ENCODE measurements around the gene CKMT2. TPM values are rescaled to one million over a fixed set of nuclear protein-coding genes. Genes with fewer than 3 reads are reported as not detected.

Gene CKMT2
- total and polyA plus RNA-seq, 2 donors (not counting 1 experiment from before 2014, with no cell fraction given): 1.9 to 19.3 TPM

DNA sequence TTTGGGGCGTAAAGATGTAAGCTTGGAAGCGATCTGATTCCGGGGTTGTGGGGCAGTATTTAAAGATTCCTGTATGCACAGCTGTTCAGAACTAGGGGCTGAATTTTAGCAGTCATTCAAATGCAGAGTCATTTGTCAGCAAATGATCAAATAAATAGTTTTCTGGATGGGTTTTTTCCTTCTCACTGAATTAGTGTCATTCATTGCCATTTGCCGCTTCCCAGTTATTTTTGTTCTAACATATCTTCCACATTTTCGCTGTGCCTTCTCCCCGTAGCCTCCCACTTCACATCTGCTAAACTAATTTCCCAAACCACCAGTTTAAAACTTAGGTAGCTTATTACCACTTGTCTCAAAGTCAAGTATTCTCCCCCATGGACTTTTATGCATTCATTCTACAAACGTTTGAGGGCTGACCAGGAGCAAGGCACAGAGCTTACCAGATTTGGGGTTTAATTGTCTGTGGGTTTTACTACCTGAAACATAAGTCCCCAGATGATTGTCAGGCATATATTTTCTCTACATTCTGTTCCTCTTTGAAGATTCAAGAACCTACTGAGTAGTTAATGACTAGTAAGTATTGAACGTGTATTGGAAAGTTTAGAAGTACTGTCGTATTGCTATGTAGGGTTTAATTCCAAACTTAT is 41.3 kb upstream of the CKMT2 start:
- Histone ChIP-seq H3K9ac (ENCODE audit: insufficient read depth, low read length) (no peak overlapping the region), H3K4me1 (ENCODE audit: control insufficient read depth, extremely low read depth, insufficient read depth, low read length) (no peaks in the 10 kb centered on the region), H3K27ac (ENCODE audit: insufficient read depth, low read length) (no peak overlapping the region), H2AFZ (ENCODE audit: low read length) (no peak overlapping the region), H3K4me3 (replicated peaks in 1 of 4; ENCODE audit: control extremely low read depth in 1 of 4, insufficient read depth in 1 of 4, low read depth in 3 of 4, low read length in 4 of 4) (no peak overlapping the region), H3K27me3 (ENCODE audit: control insufficient read depth, insufficient read depth, low read length) (no peaks in the 10 kb centered on the region), H3K36me3 (ENCODE audit: control insufficient read depth, insufficient read depth, low read length) (no peaks in the 10 kb centered on the region), H3K4me2 (ENCODE audit: extremely low read depth, insufficient read depth, low read length) (no peak overlapping the region), H4K20me1 (ENCODE audit: control insufficient read depth, extremely low read depth, insufficient read depth, low read length) (no peaks in the 10 kb centered on the region), H3K79me2 (ENCODE audit: control insufficient read depth, insufficient read depth, low read length) (no peaks in the 10 kb centered on the region), H3K9me3 (ENCODE audit: control insufficient read depth, insufficient read depth, low read depth, low read length) (no peaks in the 10 kb centered on the region)
- DNase-seq (ENCODE audit: low read depth in 2 of 2): no peak
- TF ChIP-seq, protein P1, sequence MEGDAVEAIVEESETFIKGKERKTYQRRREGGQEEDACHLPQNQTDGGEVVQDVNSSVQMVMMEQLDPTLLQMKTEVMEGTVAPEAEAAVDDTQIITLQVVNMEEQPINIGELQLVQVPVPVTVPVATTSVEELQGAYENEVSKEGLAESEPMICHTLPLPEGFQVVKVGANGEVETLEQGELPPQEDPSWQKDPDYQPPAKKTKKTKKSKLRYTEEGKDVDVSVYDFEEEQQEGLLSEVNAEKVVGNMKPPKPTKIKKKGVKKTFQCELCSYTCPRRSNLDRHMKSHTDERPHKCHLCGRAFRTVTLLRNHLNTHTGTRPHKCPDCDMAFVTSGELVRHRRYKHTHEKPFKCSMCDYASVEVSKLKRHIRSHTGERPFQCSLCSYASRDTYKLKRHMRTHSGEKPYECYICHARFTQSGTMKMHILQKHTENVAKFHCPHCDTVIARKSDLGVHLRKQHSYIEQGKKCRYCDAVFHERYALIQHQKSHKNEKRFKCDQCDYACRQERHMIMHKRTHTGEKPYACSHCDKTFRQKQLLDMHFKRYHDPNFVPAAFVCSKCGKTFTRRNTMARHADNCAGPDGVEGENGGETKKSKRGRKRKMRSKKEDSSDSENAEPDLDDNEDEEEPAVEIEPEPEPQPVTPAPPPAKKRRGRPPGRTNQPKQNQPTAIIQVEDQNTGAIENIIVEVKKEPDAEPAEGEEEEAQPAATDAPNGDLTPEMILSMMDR (conservative IDR thresholded peaks at IDR 0.05 in 1 of 2, IDR thresholded peaks at IDR 0.05 in 1 of 2; ENCODE audit: low read depth in 1 of 2, low read length in 2 of 2): no peak
- no peak for TF ChIP-seq EZH2 (IDR thresholded peaks at IDR 0.05; ENCODE audit: low read length, missing control alignments)

DNA sequence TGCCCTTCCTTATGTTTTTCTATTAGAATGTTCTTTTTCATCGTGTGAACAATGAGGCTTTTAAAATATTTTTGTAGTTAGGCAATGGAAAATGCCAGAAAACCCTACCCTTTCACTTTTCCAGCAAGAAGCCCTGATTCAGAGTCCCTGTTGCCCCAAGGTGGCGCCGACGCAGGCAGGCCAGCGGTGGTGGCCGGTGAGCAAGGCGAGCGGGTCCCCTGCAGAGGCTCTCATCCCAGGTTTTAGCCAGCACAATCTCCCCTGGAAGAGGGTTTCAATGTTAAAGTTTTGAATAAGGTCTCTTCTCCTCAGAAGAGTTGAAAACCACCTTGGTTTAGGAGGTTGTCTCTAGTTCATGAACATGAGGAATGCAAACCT is 40.8 kb upstream of the CKMT2 start:
- no peak overlapping the region for H3K4me3 ChIP-seq (replicated peaks in 1 of 4; ENCODE audit: control extremely low read depth in 1 of 4, insufficient read depth in 1 of 4, low read depth in 3 of 4, low read length in 4 of 4)
- DNase-seq (ENCODE audit: low read depth in 2 of 2): no peak
- H3K27ac ChIP-seq (ENCODE audit: insufficient read depth, low read length): no peak overlapping the region
- H3K9ac ChIP-seq (ENCODE audit: insufficient read depth, low read length): no peak overlapping the region
- no peaks in the 10 kb centered on the region for H4K20me1 ChIP-seq (ENCODE audit: control insufficient read depth, extremely low read depth, insufficient read depth, low read length)
- H2AFZ ChIP-seq (ENCODE audit: low read length): no peak overlapping the region
- H3K4me2 ChIP-seq (ENCODE audit: extremely low read depth, insufficient read depth, low read length): no peak overlapping the region
- TF ChIP-seq, protein P1 (conservative IDR thresholded peaks at IDR 0.05 in 1 of 2, IDR thresholded peaks at IDR 0.05 in 1 of 2; ENCODE audit: low read depth in 1 of 2, low read length in 2 of 2): no peak
- no peak for TF ChIP-seq EZH2 (IDR thresholded peaks at IDR 0.05; ENCODE audit: low read length, missing control alignments)
- H3K36me3 ChIP-seq (ENCODE audit: control insufficient read depth, insufficient read depth, low read length): no peaks in the 10 kb centered on the region
- H3K4me1 ChIP-seq (ENCODE audit: control insufficient read depth, extremely low read depth, insufficient read depth, low read length): no peaks in the 10 kb centered on the region
- no peaks in the 10 kb centered on the region for H3K79me2 ChIP-seq (ENCODE audit: control insufficient read depth, insufficient read depth, low read length)
- H3K9me3 ChIP-seq (ENCODE audit: control insufficient read depth, insufficient read depth, low read depth, low read length): no peaks in the 10 kb centered on the region
- H3K27me3 ChIP-seq (ENCODE audit: control insufficient read depth, insufficient read depth, low read length): no peaks in the 10 kb centered on the region

DNA sequence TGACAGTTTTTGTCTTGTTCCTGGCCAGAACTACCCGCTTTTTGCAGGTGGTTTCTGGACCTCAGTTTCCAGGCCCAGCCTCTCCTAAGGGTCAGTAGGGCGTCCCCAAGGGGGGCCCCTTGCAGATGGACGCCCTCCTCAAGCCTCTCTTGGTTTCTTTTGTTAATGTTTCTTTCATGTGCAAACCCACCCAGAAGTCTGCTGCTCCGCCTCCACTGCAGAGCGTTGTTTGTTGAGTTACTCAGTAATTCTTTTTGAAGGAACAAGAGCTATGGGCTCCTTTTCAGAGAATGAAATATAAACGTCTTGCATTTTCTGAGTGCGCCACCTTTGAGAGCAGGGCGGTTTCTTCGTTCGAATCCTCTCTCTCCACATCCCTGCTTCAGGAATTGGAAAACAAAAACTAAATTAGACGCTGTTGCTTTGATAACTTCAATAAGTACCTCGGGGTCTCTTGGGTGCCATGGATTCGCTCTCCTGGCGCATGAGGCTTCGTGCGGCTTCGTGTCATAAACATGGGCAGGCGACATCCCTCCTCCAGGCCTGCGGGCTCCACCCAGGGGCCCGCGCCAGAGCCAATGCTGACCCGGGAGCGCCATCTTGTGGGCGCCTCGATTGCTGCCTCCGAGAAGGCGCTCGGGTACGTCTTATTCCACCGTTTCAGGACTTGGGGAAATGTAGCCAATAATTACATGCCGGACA is 38.3 kb upstream of the CKMT2 start:
- Histone ChIP-seq H3K4me2 (ENCODE audit: extremely low read depth, insufficient read depth, low read length) (peak overlapping the region; percentile 40), H3K4me3 (replicated peaks in 1 of 4; ENCODE audit: control extremely low read depth in 1 of 4, insufficient read depth in 1 of 4, low read depth in 3 of 4, low read length in 4 of 4) (peak overlapping the region in 1 of 4 experiments; percentile 19)
- no peak for TF ChIP-seq EZH2 (IDR thresholded peaks at IDR 0.05; ENCODE audit: low read length, missing control alignments)
- TF ChIP-seq, protein P1 (conservative IDR thresholded peaks at IDR 0.05 in 1 of 2, IDR thresholded peaks at IDR 0.05 in 1 of 2; ENCODE audit: low read depth in 1 of 2, low read length in 2 of 2): peak; percentile 86 to 95

More for the DNA sequence above, 38.3 kb upstream of the CKMT2 start:
- H2AFZ ChIP-seq (ENCODE audit: low read length): peak overlapping the region; percentile 66
- no peaks in the 10 kb centered on the region for H3K9me3 ChIP-seq (ENCODE audit: control insufficient read depth, insufficient read depth, low read depth, low read length)
- no peak overlapping the region for H3K27ac ChIP-seq (ENCODE audit: insufficient read depth, low read length)
- no peaks in the 10 kb centered on the region for H3K4me1 ChIP-seq (ENCODE audit: control insufficient read depth, extremely low read depth, insufficient read depth, low read length)
- no peaks in the 10 kb centered on the region for H3K79me2 ChIP-seq (ENCODE audit: control insufficient read depth, insufficient read depth, low read length)
- no peaks in the 10 kb centered on the region for H4K20me1 ChIP-seq (ENCODE audit: control insufficient read depth, extremely low read depth, insufficient read depth, low read length)
- peak; percentile 67 to 86 for DNase-seq (ENCODE audit: low read depth in 2 of 2)
- H3K27me3 ChIP-seq (ENCODE audit: control insufficient read depth, insufficient read depth, low read length): no peaks in the 10 kb centered on the region
- no peak overlapping the region for H3K9ac ChIP-seq (ENCODE audit: insufficient read depth, low read length)
- H3K36me3 ChIP-seq (ENCODE audit: control insufficient read depth, insufficient read depth, low read length): no peaks in the 10 kb centered on the region

Data from fibroblast of lung (primary cell).